Body of pancreas (tissue), 4 donors: ENCODE results near the gene PPCDC. TPM values are rescaled to one million over a fixed set of nuclear protein-coding genes. Genes with fewer than 3 reads are reported as not detected.
A peak's percentile ranks its signal among the peaks of the same experiment; 100 is the strongest.

Source experiments
- ATAC-seq: fragments of 150-250 bp; one replicate; pipeline ENCODE4 v1.9.1; 2016
- DNase-seq, 4 donors: peaks; one replicate each; pipeline ENCODE4 v3.0.0-alpha.2; 2019
- H3K27ac ChIP-seq, 4 donors: fragments of 200-600 bp; sonication (generic); 1 replicate in 3 of 4; 2 replicates in 1 of 4; pipeline versions ENCODE4 v1.5.1 to v1.6.1; 2016 to 2019; ENCODE audit warnings: mild to moderate bottlenecking in 1 of 4, mixed read lengths in 1 of 4, moderate library complexity in 1 of 4
- H3K27me3 ChIP-seq, 2 donors: fragments of 200-600 bp; sonication (generic); one replicate each; pipeline ENCODE4 v1.6.0; 2016; ENCODE audit warnings: mild to moderate bottlenecking in 1 of 2
- H3K36me3 ChIP-seq, 2 donors: fragments of 200-600 bp; sonication (generic); replicated peaks in 1 of 2; 2 replicates each; pipeline ENCODE4 v1.5.1; 2016; ENCODE audit warnings: low read depth in 2 of 2; ENCODE audit not compliant: insufficient read depth in 1 of 2
- H3K4me1 ChIP-seq: fragments of 200-600 bp; sonication (generic); one replicate; pipeline ENCODE4 v1.6.0; 2016
- H3K4me3 ChIP-seq, 2 donors: fragments of 200-600 bp; sonication (generic); 1 replicate in 1 of 2; 2 replicates in 1 of 2; pipeline ENCODE4 v1.5.1; 2016 to 2019
- H3K9me3 ChIP-seq, 3 donors: fragments of 200-600 bp; sonication (generic); 1 replicate in 2 of 3; 2 replicates in 1 of 3; pipeline ENCODE4 v1.5.1; 2016
- POLR2A ChIP-seq, 3 donors: fragments of 450-650 bp; IDR thresholded peaks; one replicate each; pipeline ENCODE4 v1.6.1; 2016; ENCODE audit warnings: antibody characterized with exemption in 3 of 3, mild to moderate bottlenecking in 2 of 3
- WGBS, 2 donors: methylation state at CpG; one replicate each; pipeline ENCODE4 v1.1.5; 2017; 5-methylcytosine and 5-hydroxymethylcytosine counted together
- intact Hi-C: fragments of 100-400 bp; cut with DNase I; formaldehyde crosslinking; loops from one replicate; pipeline ENCODE4 v1.15.1; 2023
- total RNA-seq, 2 donors: library from RNA; depleted of rRNA; stranded (reverse); fragments of >200 nt; gene quantifications; one replicate each; pipeline ENCODE4 v1.1.0, GENCODE V29; 2016
- TF ChIP-seq, protein P1 (sequence below), 7 experiments: fragments of 450-650 bp in 4 of 7; fragments of 200-600 bp in 3 of 7; sonication (generic) in 3 of 7; IDR thresholded peaks; one replicate each; pipeline ENCODE4 v1.5.1; 2016 to 2019; ENCODE audit warnings: antibody characterized with exemption in 7 of 7

The PPCDC gene
- total RNA-seq, 2 donors from 2014 or later, result 12.5 to 13.2 TPM

DNA sequence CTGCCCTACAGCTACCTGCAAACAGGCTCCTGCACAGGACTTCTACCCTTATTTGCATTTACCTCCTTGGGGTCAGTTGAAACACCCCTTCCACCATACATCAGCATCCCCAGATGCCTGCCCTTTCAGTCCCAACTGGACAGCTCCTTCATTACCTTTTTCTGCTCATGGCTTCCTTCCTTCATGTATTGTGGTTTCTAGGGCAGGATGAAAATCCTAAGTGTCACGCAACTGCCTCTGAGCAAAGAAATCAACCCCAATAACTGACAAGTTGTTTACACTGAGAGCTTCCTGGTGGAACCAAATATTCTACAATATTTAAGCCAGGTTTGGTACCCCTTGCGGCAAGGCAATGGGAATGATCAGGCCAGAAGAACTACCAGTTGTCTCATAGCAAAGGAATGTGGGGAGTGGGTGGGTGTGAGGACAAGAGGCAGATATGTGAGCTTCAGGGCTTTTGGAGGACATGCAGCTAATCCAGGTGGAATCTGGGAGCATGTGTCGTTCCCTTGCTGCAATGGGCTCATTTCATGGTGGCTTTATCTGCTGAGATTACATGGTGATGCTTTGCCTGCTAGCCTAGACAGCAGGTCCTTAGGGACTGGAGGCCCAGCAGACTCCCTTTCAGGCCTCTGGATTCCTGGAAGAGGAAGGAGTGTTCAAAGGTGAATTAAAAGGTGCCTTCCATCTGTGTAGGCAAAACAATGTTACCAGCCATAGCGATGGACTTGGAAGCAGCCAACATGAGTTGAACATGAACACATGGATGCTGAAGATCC, 34.9 kb downstream of the PPCDC start:
- intact Hi-C loops, result no loop called here
- TF ChIP-seq, protein P1, sequence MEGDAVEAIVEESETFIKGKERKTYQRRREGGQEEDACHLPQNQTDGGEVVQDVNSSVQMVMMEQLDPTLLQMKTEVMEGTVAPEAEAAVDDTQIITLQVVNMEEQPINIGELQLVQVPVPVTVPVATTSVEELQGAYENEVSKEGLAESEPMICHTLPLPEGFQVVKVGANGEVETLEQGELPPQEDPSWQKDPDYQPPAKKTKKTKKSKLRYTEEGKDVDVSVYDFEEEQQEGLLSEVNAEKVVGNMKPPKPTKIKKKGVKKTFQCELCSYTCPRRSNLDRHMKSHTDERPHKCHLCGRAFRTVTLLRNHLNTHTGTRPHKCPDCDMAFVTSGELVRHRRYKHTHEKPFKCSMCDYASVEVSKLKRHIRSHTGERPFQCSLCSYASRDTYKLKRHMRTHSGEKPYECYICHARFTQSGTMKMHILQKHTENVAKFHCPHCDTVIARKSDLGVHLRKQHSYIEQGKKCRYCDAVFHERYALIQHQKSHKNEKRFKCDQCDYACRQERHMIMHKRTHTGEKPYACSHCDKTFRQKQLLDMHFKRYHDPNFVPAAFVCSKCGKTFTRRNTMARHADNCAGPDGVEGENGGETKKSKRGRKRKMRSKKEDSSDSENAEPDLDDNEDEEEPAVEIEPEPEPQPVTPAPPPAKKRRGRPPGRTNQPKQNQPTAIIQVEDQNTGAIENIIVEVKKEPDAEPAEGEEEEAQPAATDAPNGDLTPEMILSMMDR (IDR thresholded peaks at IDR 0.05), result no peak
- TF ChIP-seq POLR2A (IDR thresholded peaks at IDR 0.05), result no peak
- DNase-seq, result peak in 1 of 4 donors; percentile 0

DNA sequence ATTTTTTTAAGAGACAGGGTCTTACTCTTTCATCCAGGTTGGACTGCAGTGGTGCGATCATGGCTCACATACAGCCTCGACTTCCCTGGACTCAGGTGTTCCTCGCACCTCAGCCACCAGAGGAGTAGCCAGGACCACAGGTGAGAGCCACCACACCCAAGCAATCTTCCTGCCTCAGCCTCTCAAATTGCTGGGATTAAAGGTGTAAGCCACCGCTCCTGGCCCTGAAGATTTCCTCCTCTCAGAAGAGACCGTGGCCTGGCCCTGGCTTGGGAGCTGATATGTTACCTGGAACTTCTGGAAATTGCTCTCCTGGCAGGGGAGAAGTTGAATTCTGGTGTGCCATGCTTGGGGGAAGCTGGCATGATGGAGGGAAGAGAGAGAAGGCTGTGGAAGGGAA, 36.2 kb downstream of the PPCDC start:
- WGBS, 2 donors, result 87 to 99% methylated on average over 5 of the region's 5 CpGs
- H3K4me3 ChIP-seq, result no peak overlapping the region
- no peaks in the 10 kb centered on the region for H3K36me3 ChIP-seq
- no peak for DNase-seq
- H3K4me1 ChIP-seq, result peaks cover 6% of the 10 kb centered on the region
- ATAC-seq, result no peak
- no peaks in the 10 kb centered on the region for H3K9me3 ChIP-seq
- intact Hi-C loops, result loop anchor here (5.0 kb wide), 1 partner anchor 43 kb away; no protein-coding TSS in a partner anchor
- no peak for TF ChIP-seq POLR2A (IDR thresholded peaks at IDR 0.05)
- TF ChIP-seq, protein P1 (IDR thresholded peaks at IDR 0.05), result no peak
- no peaks in the 10 kb centered on the region for H3K27me3 ChIP-seq
- no peak overlapping the region for H3K27ac ChIP-seq

More for the DNA sequence above, 34.9 kb downstream of the PPCDC start:
- ATAC-seq, result no peak
- no peaks in the 10 kb centered on the region for H3K36me3 ChIP-seq
- no peak overlapping the region for H3K4me3 ChIP-seq
- no peak overlapping the region for H3K27ac ChIP-seq
- peaks cover 4% of the 10 kb centered on the region for H3K4me1 ChIP-seq
- no peaks in the 10 kb centered on the region for H3K27me3 ChIP-seq
- no peaks in the 10 kb centered on the region for H3K9me3 ChIP-seq
- 94 to 100% methylated on average over 4 of the region's 4 CpGs for WGBS, 2 donors

DNA sequence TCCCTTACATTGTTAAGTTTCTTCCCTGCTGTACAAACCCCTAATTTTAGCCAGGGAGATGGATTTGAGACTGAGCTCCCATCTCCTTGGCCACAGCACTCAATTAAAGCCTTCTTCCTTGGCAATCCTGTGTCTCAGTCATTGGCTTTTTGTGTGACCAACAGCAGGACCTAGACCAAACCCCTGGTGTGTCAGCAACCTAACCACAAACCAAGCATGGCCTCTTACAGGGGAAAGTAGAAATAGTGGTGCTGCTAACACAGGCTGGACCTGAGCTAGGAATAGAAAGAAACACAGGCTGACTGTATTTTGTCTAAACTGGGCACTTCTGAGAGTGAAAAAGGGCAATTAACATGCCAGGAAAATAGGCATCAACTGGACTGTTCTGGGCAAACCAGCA, 37.9 kb downstream of the PPCDC start:
- ATAC-seq (no peak), DNase-seq (no peak)
- TF ChIP-seq, protein P1 (IDR thresholded peaks at IDR 0.05), result no peak
- no peak for TF ChIP-seq POLR2A (IDR thresholded peaks at IDR 0.05)
- Histone ChIP-seq H3K27ac (no peak overlapping the region), H3K4me1 (peaks cover 15% of the 10 kb centered on the region), H3K36me3 (no peaks in the 10 kb centered on the region), H3K9me3 (no peaks in the 10 kb centered on the region), H3K27me3 (no peaks in the 10 kb centered on the region), H3K4me3 (no peak overlapping the region)
- intact Hi-C loops, result loop anchor here (5.0 kb wide), 1 partner anchor 41 kb away; no protein-coding TSS in a partner anchor

DNA sequence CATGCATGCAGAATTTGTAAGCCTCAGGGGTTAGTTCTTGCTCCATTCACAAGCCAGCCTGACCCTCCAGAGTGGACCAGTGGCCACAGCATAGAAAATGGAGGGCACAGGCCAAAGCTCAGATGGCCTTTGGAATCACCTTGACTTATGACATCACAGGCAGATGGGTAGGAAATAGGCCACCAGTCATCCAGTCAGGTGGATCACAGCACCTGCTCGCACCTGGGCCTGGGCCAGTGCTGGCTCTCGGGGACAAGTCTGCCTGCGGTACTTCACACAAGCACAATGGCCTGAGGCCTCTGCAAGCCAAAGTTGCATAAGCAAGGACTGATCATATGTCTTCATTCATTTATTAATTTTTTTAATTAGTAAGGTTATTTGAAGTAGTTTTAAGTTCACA, 39.3 kb downstream of the PPCDC start:
- ATAC-seq (no peak), DNase-seq (no peak)
- Histone ChIP-seq H3K27me3 (no peaks in the 10 kb centered on the region), H3K27ac (no peak overlapping the region), H3K4me3 (no peak overlapping the region), H3K9me3 (no peaks in the 10 kb centered on the region), H3K36me3 (no peaks in the 10 kb centered on the region), H3K4me1 (peaks cover 15% of the 10 kb centered on the region)
- TF ChIP-seq POLR2A (IDR thresholded peaks at IDR 0.05), result no peak
- TF ChIP-seq, protein P1 (IDR thresholded peaks at IDR 0.05), result no peak
- intact Hi-C loops, result loop anchor here (5.0 kb wide), 1 partner anchor 40 kb away; no protein-coding TSS in a partner anchor
- WGBS, 2 donors, result 64% methylated on average over 3 of the region's 3 CpGs

DNA sequence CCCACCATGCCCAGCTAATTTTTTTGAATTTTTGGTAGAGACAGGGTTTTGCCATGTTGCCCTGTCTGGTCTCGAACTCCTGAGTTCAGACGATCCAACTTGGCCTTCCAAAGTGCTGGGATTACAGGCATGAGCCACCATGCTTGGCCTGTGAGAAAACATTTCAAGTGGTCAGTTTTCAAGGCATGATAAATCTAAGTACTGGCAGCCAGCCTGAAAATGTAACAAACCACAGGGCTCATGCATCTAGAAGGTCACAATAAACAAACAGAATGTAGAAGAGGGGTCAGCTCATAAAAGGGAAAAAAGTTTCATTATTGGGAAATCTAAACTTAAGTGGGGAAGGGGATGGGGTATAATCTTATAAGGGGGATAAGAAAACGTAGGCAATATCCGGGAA, 39.9 kb downstream of the PPCDC start:
- no peaks in the 10 kb centered on the region for H3K27me3 ChIP-seq
- H3K27ac ChIP-seq, result no peak overlapping the region
- H3K9me3 ChIP-seq, result no peaks in the 10 kb centered on the region
- 58 to 74% methylated on average over 4 of the region's 4 CpGs for WGBS, 2 donors
- H3K4me1 ChIP-seq, result peaks cover 15% of the 10 kb centered on the region
- ATAC-seq (no peak), DNase-seq (no peak)
- no peak overlapping the region for H3K4me3 ChIP-seq
- intact Hi-C loops, result loop anchor here (5.0 kb wide), 1 partner anchor 39 kb away; no protein-coding TSS in a partner anchor
- H3K36me3 ChIP-seq, result no peaks in the 10 kb centered on the region
- TF ChIP-seq, protein P1 (IDR thresholded peaks at IDR 0.05), result no peak
- no peak for TF ChIP-seq POLR2A (IDR thresholded peaks at IDR 0.05)
